Measurements from ENCODE around the gene DIP2C. TPM values are rescaled to one million over a fixed set of nuclear protein-coding genes. Genes with fewer than 3 reads are reported as not detected.

DIP2C gene
- total RNA-seq, 4 donors from 2014 or later = 13.4 to 32.0 (median 18.4) TPM

GRCh38 chr10:527416-527815 lies 162.1 kb downstream of the DIP2C start:
- 76 to 91% methylated on average over 1 of the region's 1 CpG for WGBS, 2 donors (ENCODE audit: low coverage in 1 of 2)
- no peak for DNase-seq
- no peak overlapping the region for H3K27ac ChIP-seq
- no peak for TF ChIP-seq POLR2AphosphoS5 (IDR thresholded peaks at IDR 0.05)
- no peak for TF ChIP-seq POLR2A (IDR thresholded peaks at IDR 0.05)
- no peak for TF ChIP-seq CTCF (IDR thresholded peaks at IDR 0.05)
- no peak for TF ChIP-seq EP300 (IDR thresholded peaks at IDR 0.05; ENCODE audit: low read depth)
- in situ Hi-C loops (cut with MboI; ENCODE audit: low pct_ligation_motif_present in 1 of 4, low pct_unique_long_range_greater_than_20kb in 1 of 4, low sequenced_read_pairs in 3 of 4) (no loop called here), intact Hi-C loops (cut with DNase I; ENCODE audit: low total_unique reads) (no loop called here)
- H3K4me3 ChIP-seq = no peak overlapping the region
- H3K36me3 ChIP-seq = no peaks in the 10 kb centered on the region
- peaks cover 0 to 3% (median under 1%) of the 10 kb centered on the region in 4 donors for H3K4me1 ChIP-seq
- no peaks in the 10 kb centered on the region for H3K9me3 ChIP-seq
- H3K27me3 ChIP-seq = no peaks in the 10 kb centered on the region

- intact Hi-C loops (cut with DNase I; ENCODE audit: low total_unique reads) (no loop called here), in situ Hi-C loops (cut with MboI; ENCODE audit: low pct_ligation_motif_present in 1 of 4, low pct_unique_long_range_greater_than_20kb in 1 of 4, low sequenced_read_pairs in 3 of 4) (no loop called here)
- Histone ChIP-seq H3K9me3 (no peaks in the 10 kb centered on the region), H3K27ac (no peak overlapping the region), H3K27me3 (no peaks in the 10 kb centered on the region), H3K4me3 (no peak overlapping the region), H3K4me1 (peaks cover 0 to 6% (median 2%) of the 10 kb centered on the region in 4 donors), H3K36me3 (no peaks in the 10 kb centered on the region)
- DNase-seq = no peak
- WGBS, 2 donors (ENCODE audit: low coverage in 1 of 2) = 94 to 100% methylated on average over 3 to 21 of the region's 21 CpGs
- TF ChIP-seq POLR2A (IDR thresholded peaks at IDR 0.05) (no peak), POLR2AphosphoS5 (IDR thresholded peaks at IDR 0.05) (no peak), EP300 (IDR thresholded peaks at IDR 0.05; ENCODE audit: low read depth) (no peak), CTCF (IDR thresholded peaks at IDR 0.05) (no peak)
These were observed 162.7 kb downstream of the DIP2C start for GRCh38 chr10:526651-527312.

GRCh38 chr10:525565-526315 lies 163.7 kb downstream of the DIP2C start:
- 87% methylated on average over 7 to 17 of the region's 17 CpGs for WGBS, 2 donors (ENCODE audit: low coverage in 1 of 2)
- Histone ChIP-seq H3K4me1 (peaks cover 0 to 11% (median 5%) of the 10 kb centered on the region in 4 donors), H3K36me3 (no peaks in the 10 kb centered on the region), H3K4me3 (no peak overlapping the region), H3K27me3 (no peaks in the 10 kb centered on the region), H3K9me3 (no peaks in the 10 kb centered on the region), H3K27ac (no peak overlapping the region)
- intact Hi-C loops (cut with DNase I; ENCODE audit: low total_unique reads) (no loop called here), in situ Hi-C loops (cut with MboI; ENCODE audit: low pct_ligation_motif_present in 1 of 4, low pct_unique_long_range_greater_than_20kb in 1 of 4, low sequenced_read_pairs in 3 of 4) (no loop called here)
- TF ChIP-seq EP300 (IDR thresholded peaks at IDR 0.05; ENCODE audit: low read depth) (no peak), POLR2AphosphoS5 (IDR thresholded peaks at IDR 0.05) (no peak), CTCF (IDR thresholded peaks at IDR 0.05) (no peak), POLR2A (IDR thresholded peaks at IDR 0.05) (no peak)
- no peak for DNase-seq

- Histone ChIP-seq H3K9me3 (no peaks in the 10 kb centered on the region), H3K4me1 (peaks cover 0 to 11% (median 5%) of the 10 kb centered on the region in 4 donors), H3K27me3 (no peaks in the 10 kb centered on the region), H3K36me3 (no peaks in the 10 kb centered on the region), H3K27ac (no peak overlapping the region), H3K4me3 (no peak overlapping the region)
- in situ Hi-C loops (cut with MboI; ENCODE audit: low pct_ligation_motif_present in 1 of 4, low pct_unique_long_range_greater_than_20kb in 1 of 4, low sequenced_read_pairs in 3 of 4) = loop anchor here in 2 of 4 donors (25.0 kb wide), 2 partner anchors 163 to 263 kb away; partner anchors contain the start of gene DIP2C (in 1 of the 2)
- intact Hi-C loops (cut with DNase I; ENCODE audit: low total_unique reads) = no loop called here
- WGBS, 2 donors (ENCODE audit: low coverage in 1 of 2) = 73 to 74% methylated on average over 3 to 8 of the region's 8 CpGs
- TF ChIP-seq EP300 (IDR thresholded peaks at IDR 0.05; ENCODE audit: low read depth) = no peak
- TF ChIP-seq POLR2A (IDR thresholded peaks at IDR 0.05) = no peak
- no peak for TF ChIP-seq POLR2AphosphoS5 (IDR thresholded peaks at IDR 0.05)
- no peak for TF ChIP-seq CTCF (IDR thresholded peaks at IDR 0.05)
- DNase-seq = no peak
These were observed 165.5 kb downstream of the DIP2C start for GRCh38 chr10:523925-524324.

Data from transverse colon (tissue), 4 donors.